Measurements from ENCODE around the gene PLXNA4. TPM values are rescaled to one million over a fixed set of nuclear protein-coding genes. Genes with fewer than 3 reads are reported as not detected.

The PLXNA4 gene
- total and polyA plus RNA-seq, 3 donors from 2014 or later = 3.4 to 5.5 (median 3.8) TPM

DNA sequence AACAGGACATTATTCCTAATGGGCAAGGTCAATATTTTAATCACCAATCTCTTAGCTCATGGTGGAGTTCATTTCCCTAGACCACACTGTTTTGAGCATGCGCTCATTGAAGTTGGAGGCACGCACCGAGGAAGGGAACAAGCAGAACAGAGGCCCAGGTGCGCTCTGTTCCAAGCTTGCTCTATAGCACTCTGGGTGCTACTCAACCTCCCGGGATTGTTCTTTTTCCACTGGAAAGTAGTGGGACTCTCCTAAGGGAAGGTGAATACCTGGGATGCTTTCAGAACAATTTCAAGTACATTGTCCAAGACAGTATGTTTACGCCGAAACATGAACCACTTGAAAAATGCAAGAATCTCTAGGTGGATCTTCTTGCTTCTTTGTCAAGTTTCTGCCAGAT, 16.2 kb downstream of the PLXNA4 start:
- TF ChIP-seq, protein P1, sequence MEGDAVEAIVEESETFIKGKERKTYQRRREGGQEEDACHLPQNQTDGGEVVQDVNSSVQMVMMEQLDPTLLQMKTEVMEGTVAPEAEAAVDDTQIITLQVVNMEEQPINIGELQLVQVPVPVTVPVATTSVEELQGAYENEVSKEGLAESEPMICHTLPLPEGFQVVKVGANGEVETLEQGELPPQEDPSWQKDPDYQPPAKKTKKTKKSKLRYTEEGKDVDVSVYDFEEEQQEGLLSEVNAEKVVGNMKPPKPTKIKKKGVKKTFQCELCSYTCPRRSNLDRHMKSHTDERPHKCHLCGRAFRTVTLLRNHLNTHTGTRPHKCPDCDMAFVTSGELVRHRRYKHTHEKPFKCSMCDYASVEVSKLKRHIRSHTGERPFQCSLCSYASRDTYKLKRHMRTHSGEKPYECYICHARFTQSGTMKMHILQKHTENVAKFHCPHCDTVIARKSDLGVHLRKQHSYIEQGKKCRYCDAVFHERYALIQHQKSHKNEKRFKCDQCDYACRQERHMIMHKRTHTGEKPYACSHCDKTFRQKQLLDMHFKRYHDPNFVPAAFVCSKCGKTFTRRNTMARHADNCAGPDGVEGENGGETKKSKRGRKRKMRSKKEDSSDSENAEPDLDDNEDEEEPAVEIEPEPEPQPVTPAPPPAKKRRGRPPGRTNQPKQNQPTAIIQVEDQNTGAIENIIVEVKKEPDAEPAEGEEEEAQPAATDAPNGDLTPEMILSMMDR (IDR thresholded peaks at IDR 0.05) = no peak
- TF ChIP-seq POLR2A (IDR thresholded peaks at IDR 0.05) = no peak
- no peak overlapping the region for H3K4me3 ChIP-seq
- H3K9me3 ChIP-seq = no peaks in the 10 kb centered on the region
- 64 to 70% methylated on average over 7 of the region's 7 CpGs for WGBS, 2 donors
- intact Hi-C loops (cut with DNase I; ENCODE audit: low total_unique reads) = no loop called here
- no peaks in the 10 kb centered on the region for H3K4me1 ChIP-seq
- no peak overlapping the region for H3K27ac ChIP-seq
- H3K27me3 ChIP-seq = no peaks in the 10 kb centered on the region
- no peaks in the 10 kb centered on the region for H3K36me3 ChIP-seq (ENCODE audit: low read depth, missing control alignments)
- DNase-seq = no peak

DNA sequence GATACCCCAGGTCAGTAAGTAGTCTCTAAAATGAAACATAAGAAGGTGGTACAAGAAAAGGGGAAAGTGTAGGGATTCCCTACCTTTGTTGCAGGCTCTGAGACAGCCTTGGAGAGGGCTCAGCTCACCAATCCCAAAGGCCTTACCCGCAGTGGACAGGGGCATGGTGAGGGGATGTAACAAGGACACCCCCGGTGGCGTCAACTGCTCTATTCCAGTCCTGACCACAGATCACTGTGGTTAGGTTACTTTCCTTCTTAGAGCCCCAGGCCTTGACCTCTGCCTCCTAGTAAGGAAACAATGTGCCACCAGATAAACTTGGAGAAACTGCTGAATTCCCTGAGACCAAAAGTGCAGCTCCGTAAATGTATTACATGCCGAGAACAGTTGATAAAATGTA, 17.5 kb downstream of the PLXNA4 start:
- no peaks in the 10 kb centered on the region for H3K36me3 ChIP-seq (ENCODE audit: low read depth, missing control alignments)
- no peaks in the 10 kb centered on the region for H3K27me3 ChIP-seq
- no peaks in the 10 kb centered on the region for H3K9me3 ChIP-seq
- H3K4me1 ChIP-seq = no peaks in the 10 kb centered on the region
- DNase-seq = no peak
- TF ChIP-seq, protein P1 (IDR thresholded peaks at IDR 0.05) = no peak
- TF ChIP-seq POLR2A (IDR thresholded peaks at IDR 0.05) = no peak
- intact Hi-C loops (cut with DNase I; ENCODE audit: low total_unique reads) = no loop called here
- WGBS, 2 donors = 68 to 78% methylated on average over 3 to 5 of the region's 5 CpGs
- H3K4me3 ChIP-seq = no peak overlapping the region
- no peak overlapping the region for H3K27ac ChIP-seq

DNA sequence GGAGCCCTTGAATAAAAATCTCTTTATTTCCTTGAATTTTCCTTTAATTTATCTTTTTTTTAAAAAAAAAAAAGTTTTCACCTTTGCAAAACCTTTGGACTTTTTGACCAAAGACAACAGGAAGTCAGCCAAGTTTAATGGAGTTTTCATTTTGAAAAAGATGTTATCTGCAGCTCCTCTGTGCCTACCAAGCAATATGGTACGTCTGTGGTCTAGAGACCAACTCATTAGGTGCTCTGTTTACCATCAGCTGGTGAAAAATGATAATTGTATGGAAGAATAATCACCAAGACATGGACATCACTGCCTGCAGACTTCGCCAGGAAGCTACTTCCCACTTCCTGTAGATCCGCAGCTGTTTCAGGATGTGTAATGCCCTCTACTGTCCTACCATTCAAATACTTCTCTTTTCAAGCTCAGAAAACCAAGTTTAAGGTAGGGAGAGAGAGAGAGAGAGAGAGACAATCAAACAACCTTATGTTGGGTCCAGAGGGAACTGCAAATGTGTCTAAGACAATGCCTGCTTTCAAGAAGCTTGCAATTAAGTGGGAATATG, 18.7 kb downstream of the PLXNA4 start:
- H3K27ac ChIP-seq = no peak overlapping the region
- no peak overlapping the region for H3K4me3 ChIP-seq
- DNase-seq = no peak
- H3K27me3 ChIP-seq = no peaks in the 10 kb centered on the region
- H3K36me3 ChIP-seq (ENCODE audit: low read depth, missing control alignments) = no peaks in the 10 kb centered on the region
- H3K4me1 ChIP-seq = no peaks in the 10 kb centered on the region
- 70 to 86% methylated on average over 3 of the region's 3 CpGs for WGBS, 2 donors
- intact Hi-C loops (cut with DNase I; ENCODE audit: low total_unique reads) = no loop called here
- no peak for TF ChIP-seq POLR2A (IDR thresholded peaks at IDR 0.05)
- TF ChIP-seq, protein P1 (IDR thresholded peaks at IDR 0.05) = no peak
- H3K9me3 ChIP-seq = no peaks in the 10 kb centered on the region

DNA sequence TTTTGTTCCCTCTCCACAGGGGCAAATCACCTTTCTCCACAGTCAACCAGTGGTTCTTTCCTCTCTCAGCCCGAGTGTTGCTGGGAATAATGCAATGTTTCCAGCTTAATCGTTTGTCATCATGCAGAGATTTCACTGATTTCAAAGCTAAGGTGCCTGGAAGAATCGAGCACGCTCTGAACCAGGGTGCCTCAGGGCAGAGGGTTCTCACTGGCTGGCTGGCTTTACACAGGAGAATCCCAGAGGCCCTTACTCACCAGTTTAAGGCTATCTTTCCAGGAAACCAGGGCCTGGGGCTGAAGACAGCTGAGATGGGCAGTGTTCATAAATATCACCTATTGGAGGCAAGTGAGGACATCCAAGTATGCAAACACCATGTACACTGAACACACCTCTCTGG, 21.8 kb downstream of the PLXNA4 start:
- Histone ChIP-seq H3K9me3 (no peaks in the 10 kb centered on the region), H3K27ac (no peak overlapping the region), H3K4me3 (no peak overlapping the region), H3K4me1 (no peaks in the 10 kb centered on the region), H3K27me3 (no peaks in the 10 kb centered on the region), H3K36me3 (ENCODE audit: low read depth, missing control alignments) (no peaks in the 10 kb centered on the region)
- WGBS, 2 donors = 80 to 82% methylated on average over 4 of the region's 4 CpGs
- intact Hi-C loops (cut with DNase I; ENCODE audit: low total_unique reads) = no loop called here
- TF ChIP-seq, protein P1 (IDR thresholded peaks at IDR 0.05) = no peak
- no peak for TF ChIP-seq POLR2A (IDR thresholded peaks at IDR 0.05)
- no peak for DNase-seq

DNA sequence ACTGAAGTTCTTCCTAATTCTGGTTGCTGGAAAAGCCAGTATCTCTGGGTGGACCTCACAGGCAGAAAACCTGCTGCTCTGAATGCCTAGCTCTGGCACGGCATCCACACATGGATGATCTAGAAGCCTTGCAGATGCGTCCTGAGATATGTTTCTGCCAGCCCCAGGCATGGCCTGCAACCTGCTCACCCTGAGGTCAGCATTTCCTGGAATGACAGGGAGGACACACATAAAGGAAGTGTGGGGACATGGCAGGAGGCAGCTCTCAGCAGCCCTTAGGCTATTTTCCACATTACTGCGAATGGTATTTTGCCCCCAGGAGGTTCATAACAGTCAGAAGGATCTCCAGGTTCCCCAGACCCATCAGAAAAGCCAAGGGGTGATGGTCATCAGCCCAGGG, 23.2 kb downstream of the PLXNA4 start:
- H3K4me3 ChIP-seq = no peak overlapping the region
- TF ChIP-seq POLR2A (IDR thresholded peaks at IDR 0.05) = no peak
- TF ChIP-seq, protein P1 (IDR thresholded peaks at IDR 0.05) = no peak

More for the DNA sequence above, 23.2 kb downstream of the PLXNA4 start:
- intact Hi-C loops (cut with DNase I; ENCODE audit: low total_unique reads) = no loop called here
- H3K36me3 ChIP-seq (ENCODE audit: low read depth, missing control alignments) = no peaks in the 10 kb centered on the region
- no peak overlapping the region for H3K27ac ChIP-seq
- 87 to 96% methylated on average over 3 of the region's 3 CpGs for WGBS, 2 donors
- no peaks in the 10 kb centered on the region for H3K27me3 ChIP-seq
- no peak for DNase-seq
- no peaks in the 10 kb centered on the region for H3K4me1 ChIP-seq
- H3K9me3 ChIP-seq = no peaks in the 10 kb centered on the region
